DMS53 treated with DMSO at 0.1 percent for 48 hours (cell line): ENCODE measurements around the gene CSPG4.
"Not testable (repeated sequence)": the region's sequence is repeated elsewhere in the genome, so short reads cannot be mapped to it uniquely, and the experiment has no call there.

Source experiments
- DNase-seq: peaks from one replicate; lab custom pipeline; 2025; ENCODE audit not compliant: unreplicated experiment; lab: John Stamatoyannopoulos, UW

The CSPG4 gene

DNA sequence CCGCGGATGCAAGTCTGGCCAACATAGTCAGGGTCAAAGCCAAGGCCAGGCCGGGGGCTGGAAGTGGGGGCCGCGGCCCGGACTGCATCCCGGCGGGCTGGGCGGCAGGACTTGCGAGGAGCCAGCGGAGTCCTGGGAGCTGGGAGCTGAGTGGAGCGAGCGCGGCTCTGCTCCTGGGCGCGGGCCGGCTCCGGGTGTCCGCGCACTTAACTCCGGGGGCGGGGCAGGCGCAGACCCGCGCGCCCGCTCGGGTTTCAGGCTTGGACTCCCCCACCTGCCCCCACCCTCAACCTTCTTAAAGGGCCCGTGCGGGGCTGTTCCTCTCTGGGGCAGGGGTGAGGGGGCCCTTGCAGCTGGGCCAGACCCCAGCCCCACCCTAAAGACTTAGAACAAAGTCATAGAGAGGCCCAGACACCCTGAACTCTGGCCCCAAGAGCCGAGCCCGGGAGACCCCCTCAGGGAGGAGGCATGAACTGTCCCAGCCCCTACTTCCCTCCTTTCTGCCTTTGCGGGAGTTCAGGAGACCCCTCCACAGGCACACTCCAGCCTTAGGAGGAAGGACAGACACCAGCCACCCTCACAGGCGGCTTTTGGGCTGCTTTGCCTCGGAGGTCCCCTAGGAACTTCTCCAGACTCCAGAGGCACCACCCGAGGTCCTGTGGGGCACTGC, at the start of gene CSPG4:
TSS of gene CSPG4 (minus strand) at position 181 of the 670 bp plus-strand sequence. CDS start at position 88, 93 bp downstream.
- DNase-seq = no peak

- not testable (repeated sequence) for DNase-seq
Measured at GRCh38 chr15:75762357-75762718, 49.7 kb upstream of the CSPG4 start.

GRCh38 chr15:75761446-75762356, 49.1 kb upstream of the CSPG4 start:
- DNase-seq = no peak

DNA sequence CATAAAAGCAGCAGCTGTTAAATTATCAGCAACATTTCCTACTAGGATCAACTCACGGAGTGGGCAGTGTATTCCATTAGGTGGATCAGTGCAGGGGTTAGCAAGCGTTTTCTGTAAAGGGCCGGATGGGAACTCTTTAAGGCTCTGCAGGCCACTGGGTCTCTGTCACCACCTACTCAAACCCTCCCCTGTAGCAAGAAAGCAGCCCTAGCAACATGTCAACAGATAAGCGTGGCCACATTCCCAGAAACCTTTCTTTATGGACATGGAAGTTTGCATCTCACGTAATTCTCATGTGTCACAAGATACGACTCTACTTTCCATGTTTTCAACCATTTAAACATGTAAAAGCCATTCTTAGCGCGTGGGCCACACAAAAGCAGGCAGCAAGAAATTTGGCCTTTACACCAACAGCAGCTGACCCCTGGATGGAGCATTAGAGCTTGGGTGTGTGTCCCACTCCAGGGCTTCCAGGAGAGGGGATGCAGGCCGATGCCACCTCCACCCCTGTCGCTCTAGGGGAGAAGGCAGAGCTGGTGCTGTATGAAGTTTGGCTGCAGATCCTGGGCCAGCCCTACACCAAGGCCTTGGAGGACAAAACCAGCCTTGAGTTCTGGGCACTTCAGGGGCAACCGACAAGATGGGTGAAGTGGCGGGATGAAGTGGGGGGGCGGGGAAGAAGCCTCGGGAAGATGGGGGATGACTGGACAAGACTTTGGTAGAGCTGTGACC, 48.2 kb upstream of the CSPG4 start:
- no peak for DNase-seq

DNA sequence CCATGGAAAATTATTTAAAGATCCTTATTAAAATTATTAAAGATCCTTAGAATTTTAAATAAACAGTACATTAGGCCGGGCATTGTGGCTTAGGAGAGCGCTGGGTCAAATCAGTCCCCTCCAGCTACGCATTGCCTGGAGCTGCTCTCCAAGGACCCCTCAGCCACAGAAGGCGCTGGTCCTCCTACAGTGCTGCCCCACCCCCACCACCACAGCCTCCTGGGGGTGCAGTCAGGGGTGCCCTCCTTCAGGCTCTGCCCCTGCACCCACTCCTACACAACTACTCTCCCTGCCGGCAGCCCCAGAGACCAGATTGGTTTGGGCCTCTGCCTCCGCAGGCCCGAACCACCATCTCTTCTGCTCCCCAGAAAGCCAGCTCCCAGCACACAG, 47.5 kb upstream of the CSPG4 start:
- DNase-seq = not testable (repeated sequence)

DNA sequence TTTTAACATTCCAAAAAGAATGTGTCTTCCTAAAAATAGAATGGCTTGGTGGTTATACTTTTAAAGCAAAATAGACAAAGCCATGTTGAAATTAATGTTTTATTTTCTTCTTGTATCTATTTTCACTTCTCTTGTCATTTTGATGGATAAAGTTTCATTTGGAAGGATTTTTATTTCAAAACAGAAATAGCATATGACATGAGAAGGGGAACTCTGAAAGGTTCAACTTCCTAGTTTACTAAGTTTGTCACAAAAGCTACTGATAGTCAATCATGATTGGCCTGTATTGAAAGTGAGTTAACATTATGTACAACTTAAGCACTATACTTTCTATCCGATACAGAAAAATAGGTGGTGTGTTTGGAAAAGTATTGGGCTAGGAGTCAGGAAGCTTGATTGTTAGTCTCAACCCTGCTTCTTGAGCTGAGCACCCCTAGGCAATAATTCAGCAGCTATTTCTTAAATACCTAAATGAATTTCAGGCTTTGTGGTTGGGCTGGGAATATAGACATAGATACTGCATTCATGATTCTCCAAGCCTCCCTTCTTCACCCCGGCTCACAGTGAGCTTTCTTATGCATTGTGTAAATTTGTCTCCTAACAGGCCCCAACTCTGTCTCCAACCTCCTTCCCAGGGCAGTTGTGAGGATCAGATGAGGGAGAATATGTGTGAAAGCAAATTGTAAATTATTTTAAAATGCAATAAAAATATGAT, 46.9 kb upstream of the CSPG4 start:
- no peak for DNase-seq

GRCh38 chr15:75758071-75758872, 45.6 kb upstream of the CSPG4 start:
- DNase-seq = peak; percentile 68

GRCh38 chr15:75754871-75755270, 42.2 kb upstream of the CSPG4 start:
- not testable (repeated sequence) for DNase-seq

DNA sequence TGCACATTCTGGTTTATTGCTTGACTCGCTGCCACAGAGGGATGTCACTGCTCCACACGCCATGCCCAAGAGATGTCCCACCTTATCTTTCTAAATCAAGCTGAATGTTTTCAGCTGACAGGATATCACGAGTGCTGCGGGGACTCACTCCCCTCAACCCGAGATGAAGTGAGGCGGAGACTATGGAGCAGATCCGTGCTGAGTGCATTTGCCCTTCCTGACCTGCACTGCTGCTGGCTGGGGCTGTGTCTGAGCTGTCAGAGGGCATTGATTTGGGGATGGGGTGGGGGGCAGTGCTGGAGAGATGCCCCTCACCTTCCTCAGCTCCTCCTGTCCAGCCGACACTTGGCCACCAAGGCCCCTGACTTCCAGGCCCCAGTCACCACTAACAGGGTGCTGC, 40.5 kb upstream of the CSPG4 start:
- no peak for DNase-seq

- DNase-seq = no peak
Measured at GRCh38 chr15:75751891-75752290, 39.2 kb upstream of the CSPG4 start.

GRCh38 chr15:75751116-75751875, 38.6 kb upstream of the CSPG4 start:
- DNase-seq = no peak

- no peak for DNase-seq
Measured at GRCh38 chr15:75750261-75751050, 37.8 kb upstream of the CSPG4 start.

DNA sequence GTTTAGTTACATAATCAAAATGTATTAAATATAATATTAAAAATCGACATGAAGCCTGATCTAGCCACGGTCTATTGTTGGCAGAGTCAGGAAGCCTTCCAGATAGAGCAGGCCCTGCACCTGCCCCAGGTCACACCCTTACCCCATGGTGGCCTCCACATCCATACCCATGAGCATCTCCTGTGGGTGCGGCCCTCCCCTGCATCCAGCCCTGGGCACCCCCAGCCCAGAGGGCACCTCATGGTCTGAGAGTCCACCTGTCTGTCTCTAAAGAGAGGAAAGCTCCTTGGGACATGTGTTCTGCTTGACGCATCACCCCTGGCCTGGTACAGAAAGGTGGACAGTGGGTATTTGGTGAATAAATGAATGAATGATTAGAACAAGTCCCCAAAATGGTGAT, 37.2 kb upstream of the CSPG4 start:
- no peak for DNase-seq

DNA sequence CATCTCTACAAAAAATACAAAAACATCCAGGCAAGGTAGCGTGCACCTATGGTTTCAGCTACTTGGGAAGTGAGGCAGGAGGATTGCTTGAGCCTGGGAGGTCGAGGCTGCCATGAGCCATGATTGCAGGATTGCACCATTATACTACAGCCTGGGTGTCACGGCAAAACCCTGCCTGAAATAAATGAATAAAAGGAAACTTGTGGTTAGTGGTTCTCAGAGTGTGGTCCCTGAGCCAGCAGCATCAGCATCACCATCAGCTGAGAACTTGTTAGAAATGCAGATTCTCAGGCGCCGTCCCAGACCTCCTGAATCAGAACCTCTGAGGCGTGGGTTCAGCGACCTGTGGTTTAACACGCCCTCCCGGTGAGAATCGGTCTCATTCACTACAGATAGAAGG, 36.2 kb upstream of the CSPG4 start:
- DNase-seq = not testable (repeated sequence)

- DNase-seq = not testable (repeated sequence)
Measured at GRCh38 chr15:75747121-75747520, 34.5 kb upstream of the CSPG4 start.

GRCh38 chr15:75745305-75745704, 32.7 kb upstream of the CSPG4 start:
- no peak for DNase-seq

DNA sequence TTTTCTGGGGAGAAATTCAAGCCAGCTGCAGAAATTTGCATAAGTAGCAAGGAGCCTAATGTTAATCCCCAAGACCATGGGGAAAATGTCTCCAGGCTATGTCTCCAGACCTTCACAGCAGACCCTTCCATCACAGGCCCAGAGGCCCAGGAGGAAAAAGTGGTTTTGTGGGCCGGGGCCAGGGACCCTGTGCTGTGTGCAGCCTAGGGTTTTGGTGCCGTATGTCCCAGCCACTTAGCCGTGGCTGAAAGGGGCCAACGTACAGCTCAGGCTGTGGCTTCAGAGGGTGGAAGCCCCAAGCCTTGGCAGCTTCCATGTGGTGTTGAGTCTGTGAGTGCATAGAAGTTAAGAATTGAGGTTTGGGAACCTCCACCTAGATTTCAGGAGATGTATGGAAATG, 29.7 kb upstream of the CSPG4 start:
- not testable (repeated sequence) for DNase-seq

- no peak for DNase-seq
Measured at GRCh38 chr15:75739791-75740190, 27.1 kb upstream of the CSPG4 start.
